H9 (cell line): ENCODE results near the gene EPHB3. TPM values are rescaled to one million over a fixed set of nuclear protein-coding genes. Genes with fewer than 3 reads are reported as not detected.

Experiments used
- DNase-seq: peaks from one replicate; pipeline ENCODE4 v3.0.0-alpha.2; 2017
- H2AFZ ChIP-seq: one replicate; pipeline ENCODE4 v1.6.1; 2013; ENCODE audit warnings: mild to moderate bottlenecking, low read length, control low read depth, moderate library complexity
- H2AK5ac ChIP-seq: 2 replicates; pipeline ENCODE4 v1.6.1; 2013; ENCODE audit warnings: low read length, control low read depth, mixed read lengths; ENCODE audit not compliant: insufficient read length
- H2BK120ac ChIP-seq: one replicate; pipeline ENCODE4 v1.6.1; 2013; ENCODE audit warnings: low read depth, mild to moderate bottlenecking, low read length, control low read depth, inconsistent platforms; ENCODE audit not compliant: poor library complexity, severe bottlenecking
- H2BK12ac ChIP-seq: 2 replicates; pipeline ENCODE4 v1.6.1; 2013; ENCODE audit warnings: low read length, control low read depth, mixed read lengths, low read depth; ENCODE audit not compliant: insufficient read length
- H2BK15ac ChIP-seq: 2 replicates; pipeline ENCODE4 v1.6.1; 2013; ENCODE audit warnings: low read depth, low read length, control low read depth
- H2BK20ac ChIP-seq: one replicate; pipeline ENCODE4 v1.6.1; 2013; ENCODE audit warnings: low read depth, mild to moderate bottlenecking, low read length, control low read depth, inconsistent platforms; ENCODE audit not compliant: poor library complexity, severe bottlenecking
- H2BK5ac ChIP-seq: 2 replicates; pipeline ENCODE4 v1.6.1; 2013; ENCODE audit warnings: low read length, control low read depth, mixed read lengths; ENCODE audit not compliant: insufficient read length
- H3K14ac ChIP-seq: 2 replicates; pipeline ENCODE4 v1.6.1; 2013; ENCODE audit warnings: low read length, control low read depth; ENCODE audit not compliant: insufficient read depth
- H3K18ac ChIP-seq: 2 replicates; pipeline ENCODE4 v1.6.1; 2013; ENCODE audit warnings: low read depth, mild to moderate bottlenecking, mixed read lengths, low read length, control low read depth; ENCODE audit not compliant: insufficient read length
- H3K23ac ChIP-seq: 2 replicates; pipeline ENCODE4 v1.6.1; 2013; ENCODE audit warnings: low read length, control low read depth, mixed read lengths, low read depth; ENCODE audit not compliant: insufficient read length
- H3K23me2 ChIP-seq: 2 replicates; pipeline ENCODE4 v1.6.1; 2013; ENCODE audit warnings: low read depth, mild to moderate bottlenecking, mixed read lengths, low read length, control low read depth; ENCODE audit not compliant: insufficient read length, poor library complexity, severe bottlenecking
- H3K27ac ChIP-seq: 2 replicates; pipeline ENCODE4 v1.5.1; 2013; ENCODE audit warnings: low read length, control low read depth, mixed read lengths, low read depth; ENCODE audit not compliant: insufficient read length
- H3K27me3 ChIP-seq: 2 replicates; pipeline ENCODE4 v1.6.1; 2013; ENCODE audit warnings: low read length, control low read depth, inconsistent platforms; ENCODE audit not compliant: insufficient read depth
- H3K4ac ChIP-seq: 2 replicates; pipeline ENCODE4 v1.6.1; 2013; ENCODE audit warnings: low read depth, mild to moderate bottlenecking, control low read depth, inconsistent platforms, low read length, moderate library complexity
- H3K4me1 ChIP-seq: 2 replicates; pipeline ENCODE4 v1.6.1; 2013; ENCODE audit warnings: low read length, control low read depth, inconsistent platforms; ENCODE audit not compliant: insufficient read depth
- H3K4me2 ChIP-seq: 2 replicates; pipeline ENCODE4 v1.6.1; 2013; ENCODE audit warnings: low read length, control low read depth, mixed read lengths; ENCODE audit not compliant: insufficient read length, insufficient read depth
- H3K56ac ChIP-seq: 2 replicates; pipeline ENCODE4 v1.6.1; 2013; ENCODE audit warnings: low read depth, mild to moderate bottlenecking, mixed read lengths, low read length, control low read depth; ENCODE audit not compliant: insufficient read length
- H3K79me1 ChIP-seq: 2 replicates; pipeline ENCODE4 v1.6.1; 2013; ENCODE audit warnings: low read depth, mild to moderate bottlenecking, moderate library complexity, low read length, control low read depth, inconsistent platforms; ENCODE audit not compliant: insufficient read depth, poor library complexity, severe bottlenecking
- H3K79me2 ChIP-seq: 2 replicates; pipeline ENCODE4 v1.6.1; 2013; ENCODE audit warnings: low read length, control low read depth, inconsistent platforms; ENCODE audit not compliant: insufficient read depth
- H3K9ac ChIP-seq: 2 replicates; pipeline ENCODE4 v1.6.1; 2013; ENCODE audit warnings: low read length, control low read depth, mixed read lengths; ENCODE audit not compliant: insufficient read length; ENCODE audit errors: extremely low read depth
- H3K9me3 ChIP-seq: one replicate; pipeline ENCODE4 v1.6.1; 2013; ENCODE audit warnings: low read depth, low read length, inconsistent platforms; ENCODE audit not compliant: control insufficient read depth
- H3T11ph ChIP-seq: one replicate; pipeline ENCODE4 v1.6.1; 2013; ENCODE audit warnings: mild to moderate bottlenecking, low read length, control low read depth, inconsistent platforms
- H4K20me1 ChIP-seq: one replicate; pipeline ENCODE4 v1.6.1; 2013; ENCODE audit not compliant: control insufficient read depth, insufficient read length, insufficient read depth
- H4K5ac ChIP-seq: 2 replicates; pipeline ENCODE4 v1.6.1; 2013; ENCODE audit warnings: low read depth, mild to moderate bottlenecking, mixed read lengths, low read length, control low read depth; ENCODE audit not compliant: insufficient read length
- H4K8ac ChIP-seq: replicated peaks from 2 replicates; pipeline ENCODE4 v1.6.1; 2013; ENCODE audit warnings: low read length, control low read depth, mixed read lengths, low read depth; ENCODE audit not compliant: insufficient read length
- H4K91ac ChIP-seq: 2 replicates; pipeline ENCODE4 v1.6.1; 2013; ENCODE audit warnings: low read depth, mild to moderate bottlenecking, moderate library complexity, mixed read lengths, low read length, control low read depth; ENCODE audit not compliant: insufficient read length
- H3K27ac Mint-ChIP-seq, 3 experiments: 2 replicates in 2 of 3; 3 replicates in 1 of 3; pipeline ENCODE4 v1.8.0; 2020 to 2021; ENCODE audit warnings: mixed read lengths in 3 of 3, mild to moderate bottlenecking in 1 of 3, moderate library complexity in 1 of 3
- H3K27me3 Mint-ChIP-seq: 2 replicates; pipeline ENCODE4 v1.8.0; 2021; ENCODE audit warnings: low read depth, mild to moderate bottlenecking, moderate library complexity, mixed read lengths
- H3K36me3 Mint-ChIP-seq, 3 experiments: 2 replicates in 2 of 3; 3 replicates in 1 of 3; pipeline ENCODE4 v1.8.0; 2020 to 2021; ENCODE audit warnings: low read depth in 3 of 3, mixed read lengths in 3 of 3; ENCODE audit not compliant: insufficient read depth in 1 of 3
- H3K4me1 Mint-ChIP-seq, 2 experiments: 2 replicates each; pipeline ENCODE4 v1.8.0; 2020; ENCODE audit warnings: mixed read lengths in 2 of 2
- H3K4me3 Mint-ChIP-seq, 2 experiments: 2 replicates in 1 of 2; 3 replicates in 1 of 2; pipeline ENCODE4 v1.8.0; 2020 to 2021; ENCODE audit warnings: mild to moderate bottlenecking in 2 of 2, mixed read lengths in 2 of 2, moderate library complexity in 1 of 2
- H3K9me3 Mint-ChIP-seq, 2 experiments: 2 replicates in 1 of 2; 3 replicates in 1 of 2; pipeline ENCODE4 v1.8.0; 2020; ENCODE audit warnings: mild to moderate bottlenecking in 2 of 2, mixed read lengths in 2 of 2, moderate library complexity in 1 of 2
- CTCF ChIP-seq: fragments of 200-600 bp; sonication (generic); conservative IDR thresholded peaks from 3 replicates; pipeline ENCODE4 v1.8.0; 2021; ENCODE audit warnings: antibody characterized with exemption, mild to moderate bottlenecking
- WGBS: extraction: QIAGEN DNeasy Blood & Tissue Kit; methylation state at CpG from one replicate; pipeline ENCODE4 v1.1.7; 2013; ENCODE audit warnings: missing lambda C conversion rate, low lambda C conversion rate, mixed read lengths; ENCODE audit not compliant: insufficient read length; ENCODE audit errors: extremely low coverage; 5-methylcytosine and 5-hydroxymethylcytosine counted together
- total RNA-seq: library from RNA; stranded (reverse); gene quantifications from 2 replicates; pipeline ENCODE4 v1.2.1, GENCODE V29; 2021

Gene EPHB3
- total RNA-seq, 1 experiment from 2014 or later: 1.0 TPM

- Mint-ChIP-seq H3K4me1 (peaks cover 22 to 38% of the 10 kb centered on the region in 2 experiments), H3K27ac (peak overlapping the region in 2 of 3 experiments; percentile 16 to 17; a peak in 1 of 7 replicates), H3K4me3 (peak overlapping the region in 1 of 2 experiments; percentile 9; a peak in 1 of 5 replicates), H3K36me3 (no peaks in the 10 kb centered on the region), H3K27me3 (peaks cover 18% of the 10 kb centered on the region), H3K9me3 (no peaks in the 10 kb centered on the region; a peak in 2 of 5 replicates)
- no peak overlapping the region for H3K18ac ChIP-seq
- no peak overlapping the region for H3K56ac ChIP-seq
- peaks cover 3% of the 10 kb centered on the region for H3K23me2 ChIP-seq
- H2BK12ac ChIP-seq: no peak overlapping the region
- no peaks in the 10 kb centered on the region for H3K79me2 ChIP-seq
- no peak overlapping the region for H3T11ph ChIP-seq
- no peak for TF ChIP-seq CTCF
- no peak overlapping the region for H2BK5ac ChIP-seq
- H3K23ac ChIP-seq: no peak overlapping the region
- H2AK5ac ChIP-seq: no peak overlapping the region
- H2AFZ ChIP-seq: no peak overlapping the region
- H2BK120ac ChIP-seq: no peak overlapping the region
- H3K4me2 ChIP-seq: no peak overlapping the region
- no peaks in the 10 kb centered on the region for H3K9me3 ChIP-seq
- DNase-seq: peak; percentile 44
- H4K91ac ChIP-seq: no peak overlapping the region
- no peak overlapping the region for H2BK20ac ChIP-seq
- H2BK15ac ChIP-seq: no peak overlapping the region
- H4K20me1 ChIP-seq: no peaks in the 10 kb centered on the region
- H3K4me1 ChIP-seq: no peaks in the 10 kb centered on the region; the same call in 1 of the 2 replicates
- H3K9ac ChIP-seq: no peak overlapping the region
- H3K14ac ChIP-seq: no peak overlapping the region
- H4K8ac ChIP-seq: no peak overlapping the region
- WGBS: no CpG with 5 or more reads among the region's 14 CpGs
- no peaks in the 10 kb centered on the region; the same call in 1 of the 2 replicates for H3K27me3 ChIP-seq
- H3K79me1 ChIP-seq: no peaks in the 10 kb centered on the region
- H3K4ac ChIP-seq: no peak overlapping the region
- H4K5ac ChIP-seq: no peak overlapping the region
- no peak overlapping the region for H3K27ac ChIP-seq
These were observed 22.7 kb upstream of the EPHB3 start for GRCh38 chr3:184538666-184539431.
